Omental fat pad (tissue), 4 donors: ENCODE results near the gene CDK18. TPM values are rescaled to one million over a fixed set of nuclear protein-coding genes. Genes with fewer than 3 reads are reported as not detected.

Experiments used
- ATAC-seq: fragments of 150-250 bp; one replicate; pipeline ENCODE4 v1.9.1; 2016; ENCODE audit warnings: mild to moderate bottlenecking, moderate library complexity; ENCODE audit not compliant: low FRiP score
- DNase-seq: peaks from one replicate; pipeline ENCODE4 v3.0.0-alpha.2; 2019; ENCODE audit warnings: low spot score
- CTCF ChIP-seq, 3 donors: fragments of 450-650 bp; IDR thresholded peaks; one replicate each; pipeline ENCODE4 v1.5.1; 2016 to 2017; ENCODE audit warnings: antibody characterized with exemption in 3 of 3, mild to moderate bottlenecking in 3 of 3, moderate library complexity in 2 of 3
- small RNA-seq: library from RNA; depleted of rRNA; stranded (forward); fragments of <200 nt; gene quantifications from one replicate; pipeline ENCODE3, GENCODE V24; 2016
- total RNA-seq, 4 donors: library from RNA; depleted of rRNA; stranded (reverse); fragments of >200 nt; gene quantifications; one replicate each; pipeline ENCODE4 v1.1.0, GENCODE V29; 2016

Gene CDK18
- total RNA-seq, 4 donors from 2014 or later = 2.8 to 9.0 (median 5.3) TPM

DNA sequence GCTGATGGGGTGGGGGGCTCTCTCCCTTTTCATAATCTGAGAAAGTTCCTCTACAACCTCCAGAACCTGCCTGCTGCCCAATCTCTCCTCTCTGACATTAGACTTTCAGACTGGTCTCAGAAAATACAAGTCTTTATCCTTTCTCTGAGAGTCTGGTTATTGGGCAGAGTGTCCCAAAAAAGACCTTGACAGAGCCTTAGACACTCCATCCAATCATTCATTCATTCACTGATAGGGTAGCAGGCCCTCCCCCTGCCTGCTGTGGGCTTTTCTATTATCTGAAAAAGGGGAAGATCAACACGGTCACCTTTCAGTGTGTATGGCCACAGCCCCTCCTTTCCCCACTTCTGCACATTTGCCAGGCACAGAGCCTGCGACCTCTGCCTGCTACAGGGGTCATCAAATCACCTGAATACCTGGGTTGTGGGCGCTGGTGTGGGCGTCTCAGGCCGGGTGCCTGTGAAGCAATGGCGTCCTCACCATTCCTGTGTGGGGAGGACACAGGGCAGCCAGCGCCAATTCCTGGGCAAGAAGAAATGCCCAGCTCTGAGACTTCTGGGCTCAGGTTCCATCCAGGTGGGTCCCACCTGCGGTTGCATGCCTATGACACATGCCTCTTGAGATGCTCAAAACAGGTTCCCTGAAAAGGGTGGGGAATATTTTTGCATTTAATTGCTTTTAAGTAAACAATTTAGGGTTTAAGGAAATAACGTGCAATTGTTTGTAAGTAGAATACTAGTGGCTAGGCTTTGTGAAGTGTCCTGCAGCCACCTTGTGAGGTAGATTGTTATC is 74.5 kb downstream of the CDK18 start:
- no peak for DNase-seq
- TF ChIP-seq CTCF (IDR thresholded peaks at IDR 0.05) = no peak
- ATAC-seq = no peak

GRCh38 chr1:205579711-205580110 is 75.2 kb downstream of the CDK18 start:
- ATAC-seq = no peak
- TF ChIP-seq CTCF (IDR thresholded peaks at IDR 0.05) = no peak
- DNase-seq = no peak

DNA sequence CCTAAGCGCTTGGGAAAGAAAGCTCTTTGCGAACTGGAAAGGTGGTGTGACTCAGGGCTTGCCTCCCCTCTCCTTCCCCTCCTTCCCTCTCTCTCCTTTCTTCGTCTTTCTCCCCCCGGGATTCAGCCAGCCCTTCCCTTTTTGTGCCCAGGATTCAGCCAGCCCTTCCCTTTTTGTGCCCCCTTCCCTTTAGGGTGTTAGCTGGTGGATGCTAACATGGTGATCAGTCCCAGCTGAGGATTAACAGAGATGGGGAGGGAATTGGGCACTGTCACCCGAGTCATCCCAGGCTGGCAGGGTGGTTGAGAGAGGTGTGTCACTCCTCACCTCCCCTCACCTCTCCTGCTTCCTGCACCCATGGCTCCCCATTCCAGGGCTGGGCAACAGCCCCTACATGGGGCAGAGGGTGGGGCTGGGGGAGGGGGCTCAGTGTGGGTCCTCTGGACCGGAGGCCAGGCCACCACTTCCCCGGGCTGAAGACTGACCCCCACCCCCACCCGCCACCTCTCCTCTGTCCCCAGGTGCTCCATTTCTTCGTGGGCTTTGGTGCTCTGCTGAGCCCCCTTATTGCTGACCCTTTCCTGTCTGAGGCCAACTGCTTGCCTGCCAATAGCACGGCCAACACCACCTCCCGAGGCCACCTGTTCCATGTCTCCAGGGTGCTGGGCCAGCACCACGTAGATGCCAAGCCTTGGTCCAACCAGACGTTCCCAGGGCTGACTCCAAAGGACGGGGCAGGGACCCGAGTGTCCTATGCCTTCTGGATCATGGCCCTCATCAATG is 75.9 kb downstream of the CDK18 start:
- ATAC-seq (no peak), DNase-seq (no peak)
- no peak for TF ChIP-seq CTCF (IDR thresholded peaks at IDR 0.05)

DNA sequence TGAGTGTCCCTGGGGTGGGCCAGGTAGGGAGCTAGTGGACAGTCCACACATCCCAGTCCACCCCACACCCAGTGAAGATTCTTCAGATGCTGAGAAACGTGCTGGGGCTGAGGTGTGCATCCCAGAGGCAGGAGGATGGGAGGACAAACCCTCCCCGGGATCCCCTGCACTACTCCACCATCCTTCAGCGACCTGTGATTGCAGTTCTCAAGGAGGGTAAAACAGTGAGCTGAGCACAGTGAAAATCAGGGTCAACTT is 76.4 kb downstream of the CDK18 start:
- no peak for DNase-seq
- ATAC-seq = no peak
- TF ChIP-seq CTCF (IDR thresholded peaks at IDR 0.05) = no peak

DNA sequence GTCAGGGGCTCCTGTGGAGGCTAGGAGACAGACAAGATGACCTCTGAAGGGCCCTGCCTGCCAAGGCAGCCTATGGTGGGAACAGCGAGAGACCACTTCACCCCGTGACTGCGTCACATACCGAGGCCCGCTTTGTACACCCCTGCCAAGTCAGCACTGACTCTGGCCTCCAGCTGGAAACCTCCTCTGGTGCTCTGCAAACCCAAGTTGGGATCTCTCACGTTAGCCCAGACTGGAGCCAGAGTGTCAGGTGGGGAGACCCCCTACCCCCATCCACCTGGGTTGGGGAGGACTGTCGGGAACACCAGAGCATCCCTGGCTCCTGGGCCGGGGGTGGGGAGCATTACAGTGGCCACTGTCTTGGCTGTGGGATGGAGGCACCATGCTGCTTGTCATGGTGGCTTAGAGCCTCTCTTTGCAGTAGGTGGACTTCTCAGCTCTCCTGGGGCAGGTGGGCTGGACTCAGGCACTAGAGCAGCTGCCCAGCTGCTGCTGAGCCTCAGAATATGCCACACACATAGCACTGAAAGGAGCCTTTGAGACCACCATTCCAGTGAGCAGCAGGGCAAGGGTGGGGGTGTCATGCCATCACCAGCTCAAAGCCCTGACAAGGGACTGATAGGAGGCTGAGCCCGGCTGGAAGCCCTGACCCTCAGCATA is 77.0 kb downstream of the CDK18 start:
- ATAC-seq (no peak), DNase-seq (no peak)
- no peak for TF ChIP-seq CTCF (IDR thresholded peaks at IDR 0.05)

- no peak for TF ChIP-seq CTCF (IDR thresholded peaks at IDR 0.05)
- ATAC-seq (no peak), DNase-seq (no peak)
Observed at GRCh38 chr1:205582046-205582445, 77.6 kb downstream of the CDK18 start.

Small RNAs within 50 kb of the gene (small RNA-seq; reads per million reads assigned to genes)
- not detected for gene RNU2-19P

Other genes with a start within 250 kb of the CDK18 start
- 1 to 10 TPM; 1.1 to 5.4 (median 3.2) TPM for gene NUAK2, start 182.9 kb upstream of the CDK18 start, total RNA-seq
- gene KLHDC8A, start 147.7 kb upstream of the CDK18 start, total RNA-seq = not detected
- gene LEMD1, start 82.6 kb upstream of the CDK18 start, total RNA-seq = 1 to 10 TPM in 1 of 4 donors, not detected in 3; 1.7 TPM
- under 1 TPM in 2 of 4 donors, not detected in 2; 0.36 to 0.65 TPM for gene BLACAT1, start 48.6 kb upstream of the CDK18 start, total RNA-seq
- 10 to 100 TPM; 20.7 to 37.5 (median 27.8) TPM for gene ELK4, start 127.3 kb downstream of the CDK18 start, total RNA-seq
- 1 to 10 TPM; 1.6 to 2.4 (median 2.1) TPM for gene SLC45A3, start 175.8 kb downstream of the CDK18 start, total RNA-seq
- 10 to 100 TPM; 54.8 to 84.8 (median 71.2) TPM for gene NUCKS1, start 245.5 kb downstream of the CDK18 start, total RNA-seq